SK-N-SH (cell line): ENCODE data around the gene TMA7. TPM values are rescaled to one million over a fixed set of nuclear protein-coding genes. Genes with fewer than 3 reads are reported as not detected.

Source experiments
- CTCF ChIA-PET: fragments of 300-600, 350-600 bp; formaldehyde crosslinking; extraction: SDS; loops from one replicate; lab custom pipeline; 2021; lab: Yijun Ruan, JAX
- POLR2A ChIA-PET: fragments of 350-600 bp; sonication (Branson Sonifier 250); formaldehyde crosslinking; extraction: SDS; loops from one replicate; lab custom pipeline; 2020; ENCODE audit warnings: antibody characterized with exemption, inconsistent platforms; lab: Yijun Ruan, JAX
- DNase-seq: peaks from one replicate; pipeline ENCODE4 v3.0.0; 2012
- H2AFZ ChIP-seq: fragments of 200-600 bp; sonication (generic); 2 replicates; pipeline ENCODE4 v1.8.1; 2016; ENCODE audit warnings: antibody characterized with exemption, mild to moderate bottlenecking, low read depth
- H3F3A ChIP-seq: fragments of 200-600 bp; sonication (generic); replicated peaks from 2 replicates; pipeline ENCODE3; 2016; ENCODE audit warnings: antibody characterized with exemption, mild to moderate bottlenecking; ENCODE audit not compliant: insufficient read depth
- H3K27ac ChIP-seq, 2 experiments: fragments of 200-500 bp in 1 of 2; fragments of 200-600 bp in 1 of 2; sonication (Bioruptor generic) in 1 of 2; sonication (generic), shearing (Covaris generic) in 1 of 2; 2 replicates each; pipeline versions ENCODE4 v1.5.1 to v1.6.1; 2014 to 2016; ENCODE audit warnings: low read depth in 2 of 2, inconsistent platforms in 1 of 2, low read length in 1 of 2, mild to moderate bottlenecking in 1 of 2, mixed read lengths in 1 of 2
- H3K27me3 ChIP-seq: fragments of 200-600 bp; sonication (generic), shearing (Covaris generic); 2 replicates; pipeline ENCODE4 v1.6.1; 2016; ENCODE audit warnings: mixed run types; ENCODE audit not compliant: insufficient read depth
- H3K36me3 ChIP-seq, 2 experiments: fragments of 200-500 bp in 1 of 2; fragments of 200-600 bp in 1 of 2; sonication (Bioruptor generic) in 1 of 2; sonication (generic) in 1 of 2; replicated peaks in 1 of 2; 2 replicates each; pipeline versions ENCODE3 to v1.5.1; 2014 to 2016; ENCODE audit warnings: low read length in 1 of 2, mild to moderate bottlenecking in 1 of 2; ENCODE audit not compliant: insufficient read depth in 2 of 2, control insufficient read depth in 1 of 2
- H3K4me1 ChIP-seq, 2 experiments: fragments of 200-500 bp in 1 of 2; fragments of 200-600 bp in 1 of 2; sonication (Bioruptor generic) in 1 of 2; sonication (generic), shearing (Covaris generic) in 1 of 2; 2 replicates each; pipeline versions ENCODE4 v1.5.1 to v1.6.1; 2014 to 2016; ENCODE audit warnings: low read depth in 1 of 2, low read length in 1 of 2, mixed run types in 1 of 2; ENCODE audit not compliant: insufficient read depth in 2 of 2, control insufficient read depth in 1 of 2
- H3K4me2 ChIP-seq: fragments of 200-600 bp; sonication (generic), shearing (Covaris generic); 2 replicates; pipeline ENCODE4 v1.6.1; 2017; ENCODE audit warnings: mixed run types
- H3K4me3 ChIP-seq, 2 experiments: fragments of 200-500 bp in 1 of 2; fragments of 200-600 bp in 1 of 2; sonication (Bioruptor generic) in 1 of 2; sonication (generic), shearing (Covaris generic) in 1 of 2; 2 replicates each; pipeline versions ENCODE4 v1.5.1 to v1.8.1; 2014 to 2016; ENCODE audit warnings: low read depth in 2 of 2, inconsistent platforms in 1 of 2, low read length in 1 of 2, mild to moderate bottlenecking in 1 of 2, mixed read lengths in 1 of 2, moderate library complexity in 1 of 2
- H3K79me2 ChIP-seq: fragments of 200-600 bp; sonication (generic); 2 replicates; pipeline ENCODE4 v1.8.1; 2017; ENCODE audit warnings: mild to moderate bottlenecking; ENCODE audit not compliant: insufficient read depth
- H3K9ac ChIP-seq: fragments of 200-600 bp; sonication (generic); 2 replicates; pipeline ENCODE4 v1.6.1; 2017; ENCODE audit warnings: mixed run types
- H3K9me2 ChIP-seq: fragments of 200-600 bp; sonication (generic); 2 replicates; pipeline ENCODE4 v1.6.1; 2017; ENCODE audit warnings: mixed run types
- H3K9me3 ChIP-seq: fragments of 200-600 bp; sonication (generic); 2 replicates; pipeline ENCODE4 v1.6.1; 2017; ENCODE audit warnings: mixed run types, mild to moderate bottlenecking, moderate library complexity
- H4K20me1 ChIP-seq: fragments of 200-600 bp; sonication (generic); 2 replicates; pipeline ENCODE4 v1.6.1; 2017; ENCODE audit warnings: mild to moderate bottlenecking, mixed run types; ENCODE audit not compliant: insufficient read depth
- ELF1 ChIP-seq: IDR thresholded peaks from 2 replicates; pipeline ENCODE4 v1.4.0; 2012
- FOSL2 ChIP-seq: IDR thresholded peaks from 2 replicates; pipeline ENCODE4 v1.4.0; 2012; ENCODE audit warnings: low read depth, mild to moderate bottlenecking, moderate library complexity, borderline replicate concordance
- GATA2 ChIP-seq: sonication (generic); formaldehyde crosslinking; IDR thresholded peaks from 2 replicates; pipeline ENCODE4 v1.5.0; 2020; ENCODE audit warnings: mild to moderate bottlenecking, missing genetic modification reagents
- JUND ChIP-seq: IDR thresholded peaks from 2 replicates; pipeline ENCODE4 v1.4.0; 2012
- MAX ChIP-seq: IDR thresholded peaks from 2 replicates; pipeline ENCODE4 v1.4.0; 2012; ENCODE audit warnings: low read depth
- MEF2A ChIP-seq: IDR thresholded peaks from 2 replicates; pipeline ENCODE4 v1.4.0; 2012; ENCODE audit warnings: low read depth, borderline replicate concordance
- MXI1 ChIP-seq: IDR thresholded peaks from 2 replicates; pipeline ENCODE4 v1.6.1; 2012; ENCODE audit warnings: mild to moderate bottlenecking, low read depth, low read length, improper control_type of control experiment
- NFIC ChIP-seq: IDR thresholded peaks from 2 replicates; pipeline ENCODE4 v1.4.0; 2012; ENCODE audit warnings: borderline replicate concordance
- NRF1 ChIP-seq: IDR thresholded peaks from 2 replicates; pipeline ENCODE4 v1.6.1; 2012; ENCODE audit warnings: low read depth, mild to moderate bottlenecking, low read length
- PBX3 ChIP-seq: IDR thresholded peaks from 2 replicates; pipeline ENCODE4; 2012
- POLR2AphosphoS5 ChIP-seq: IDR thresholded peaks from 2 replicates; pipeline ENCODE4 v1.6.1; 2012; ENCODE audit warnings: low read depth, low read length
- RCOR1 ChIP-seq: fragments of 150-350 bp; IDR thresholded peaks from 2 replicates; pipeline ENCODE4 v1.6.1; 2017; ENCODE audit warnings: antibody characterized with exemption, low read length
- REST ChIP-seq: IDR thresholded peaks from 2 replicates; pipeline ENCODE4 v1.6.1; 2012; ENCODE audit warnings: mild to moderate bottlenecking, low read depth, low read length, moderate library complexity
- RFX5 ChIP-seq: IDR thresholded peaks from 2 replicates; pipeline ENCODE4 v1.6.1; 2012; ENCODE audit warnings: mild to moderate bottlenecking, improper control_type of control experiment, low read length
- RXRA ChIP-seq: IDR thresholded peaks from 2 replicates; pipeline ENCODE4 v1.4.0; 2012; ENCODE audit warnings: low read depth, mild to moderate bottlenecking, borderline replicate concordance
- SMC3 ChIP-seq: IDR thresholded peaks from 2 replicates; pipeline ENCODE4 v1.6.1; 2012; ENCODE audit warnings: low read depth, low read length, improper control_type of control experiment
- USF1 ChIP-seq: IDR thresholded peaks from 2 replicates; pipeline ENCODE4 v1.4.0; 2012; ENCODE audit warnings: low read depth, borderline replicate concordance
- USF2 ChIP-seq: fragments of 150-350 bp; IDR thresholded peaks from 2 replicates; pipeline ENCODE4 v1.6.1; 2017; ENCODE audit warnings: antibody characterized with exemption, low read length, low read depth, borderline replicate concordance
- ZBTB33 ChIP-seq: IDR thresholded peaks from 2 replicates; pipeline ENCODE4 v1.4.0; 2012; ENCODE audit warnings: low read depth, borderline replicate concordance
- WGBS: methylation state at CpG from one replicate; pipeline ENCODE4 v1.1.6; 2017; ENCODE audit warnings: low lambda C conversion rate; 5-methylcytosine and 5-hydroxymethylcytosine counted together
- polyA plus RNA-seq, 3 experiments: library from polyadenylated mRNA; depleted of rRNA; stranded (reverse); fragments of >200 nt; gene quantifications; 2 replicates each; pipeline ENCODE4 v1.2.3, GENCODE V29; 2012

TMA7 gene
- polyA plus RNA-seq, 1 of the 3 experiments (the other 2 are of a cell fraction), result 438 TPM

GRCh38 chr3:48492461-48493202 lies 52.6 kb downstream of the TMA7 start:
- Histone ChIP-seq H3K36me3 (peaks cover 0 to 16% of the 10 kb centered on the region in 2 experiments), H3K4me2 (no peak overlapping the region), H3K9me2 (no peaks in the 10 kb centered on the region), H2AFZ (no peak overlapping the region), H3K4me1 (no peaks in the 10 kb centered on the region), H3K27me3 (no peaks in the 10 kb centered on the region), H3K4me3 (no peak overlapping the region), H3K79me2 (no peaks in the 10 kb centered on the region), H3F3A (peaks cover 10% of the 10 kb centered on the region), H3K9ac (no peak overlapping the region), H3K27ac (no peak overlapping the region), H4K20me1 (no peaks in the 10 kb centered on the region), H3K9me3 (no peaks in the 10 kb centered on the region)
- WGBS, result 90% methylated on average over 7 of the region's 7 CpGs
- DNase-seq, result no peak
- CTCF ChIA-PET, result interaction anchor here (1.0 kb wide), 1 partner anchor 19 kb away, joined by 3 read pairs; no protein-coding TSS in a partner anchor
- TF ChIP-seq POLR2AphosphoS5 (no peak), PBX3 (no peak), ZBTB33 (no peak), SMC3 (no peak), MAX (no peak), NFIC (no peak), RFX5 (no peak), NRF1 (no peak), MEF2A (no peak), RXRA (no peak), GATA2 (CRISPR knock-in tag) (no peak), FOSL2 (no peak), USF1 (no peak), MXI1 (no peak), RCOR1 (no peak), REST (no peak), JUND (no peak), USF2 (no peak), ELF1 (no peak)
- POLR2A ChIA-PET, result no interaction called here
